Measurements from ENCODE around the gene ABHD17B.
"Not testable (repeated sequence)": the region's sequence is repeated elsewhere in the genome, so short reads cannot be mapped to it uniquely, and the experiment has no call there.

The ABHD17B gene

DNA sequence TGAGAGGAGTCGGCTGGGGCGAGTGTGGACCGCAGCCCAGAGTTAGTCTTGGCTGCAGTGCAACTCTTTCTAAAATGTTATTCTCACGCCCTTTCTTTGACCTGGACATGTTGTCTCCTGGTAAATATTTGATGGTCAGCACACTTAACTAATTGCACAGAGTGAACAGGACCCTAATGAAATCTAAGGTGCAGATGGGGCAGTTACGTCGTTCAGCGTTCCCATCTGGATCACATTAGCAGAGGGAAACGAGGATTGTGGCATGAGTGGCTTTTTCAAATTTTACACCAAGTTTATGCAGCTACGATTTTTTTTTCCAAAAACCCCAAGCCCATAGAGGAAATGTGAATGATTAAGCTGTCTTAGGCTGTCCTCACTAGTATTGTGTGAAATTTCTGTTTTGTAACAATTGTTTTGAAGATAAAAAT is 929 bp upstream of the ABHD17B start:
- DNase-seq: no peak

DNA sequence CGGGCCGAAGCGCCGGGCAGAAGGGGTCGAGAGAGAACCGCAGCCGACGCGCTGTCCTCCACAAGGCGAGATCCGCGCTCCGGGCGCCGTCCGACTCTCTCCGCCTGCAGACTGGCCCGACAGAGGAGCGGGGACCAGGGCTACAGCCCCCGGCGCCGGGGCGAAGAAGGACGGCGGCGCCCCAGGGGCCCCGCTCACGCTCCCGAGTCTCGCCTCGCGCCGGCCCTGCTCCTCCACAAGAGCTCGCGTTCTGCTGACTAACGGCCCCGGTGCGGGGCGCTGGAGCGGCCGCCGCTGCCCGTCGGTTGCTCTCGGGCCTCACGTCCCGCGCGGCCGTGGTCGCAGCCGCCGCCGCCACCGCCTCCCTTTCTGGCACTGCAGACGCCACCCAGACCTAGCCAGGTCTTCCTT is 338 bp downstream of the ABHD17B start:
- no peak for DNase-seq

DNA sequence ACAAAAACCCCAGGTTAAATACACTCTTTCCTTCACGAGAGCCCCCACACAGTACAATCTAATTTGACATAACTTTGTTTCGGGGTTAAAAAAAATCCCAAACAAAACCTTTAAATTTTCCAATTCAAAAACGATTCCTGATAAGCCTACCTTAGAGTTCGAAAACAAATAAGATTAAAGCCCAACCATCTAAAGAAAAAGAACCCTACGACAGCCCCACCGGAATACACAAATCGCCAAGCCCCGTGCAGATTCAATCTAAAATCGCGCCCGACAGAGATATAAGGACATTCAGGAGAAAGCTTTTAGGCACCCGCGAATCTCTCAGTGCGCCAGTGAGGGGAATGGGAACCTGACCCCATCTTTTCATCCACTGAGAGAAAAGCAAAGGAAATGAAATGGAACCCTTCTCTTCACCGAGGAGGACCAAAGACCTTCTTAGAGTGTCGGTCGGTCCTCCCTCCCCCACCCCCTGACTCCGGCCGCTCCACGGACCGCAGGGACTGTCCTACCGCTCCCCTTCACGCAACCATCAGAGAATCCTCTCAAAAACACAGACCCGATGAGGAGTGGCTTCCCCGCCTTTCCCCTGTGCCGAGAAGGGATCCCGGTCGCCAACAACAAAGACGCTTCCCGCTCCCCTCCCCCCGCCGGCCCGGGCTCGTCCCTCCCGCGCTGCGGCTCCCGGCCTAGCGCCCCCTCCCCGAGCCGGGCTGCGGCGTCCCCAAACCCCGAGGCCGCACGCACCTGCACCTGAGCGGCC is 925 bp downstream of the ABHD17B start:
- peak; percentile 19 for DNase-seq

DNA sequence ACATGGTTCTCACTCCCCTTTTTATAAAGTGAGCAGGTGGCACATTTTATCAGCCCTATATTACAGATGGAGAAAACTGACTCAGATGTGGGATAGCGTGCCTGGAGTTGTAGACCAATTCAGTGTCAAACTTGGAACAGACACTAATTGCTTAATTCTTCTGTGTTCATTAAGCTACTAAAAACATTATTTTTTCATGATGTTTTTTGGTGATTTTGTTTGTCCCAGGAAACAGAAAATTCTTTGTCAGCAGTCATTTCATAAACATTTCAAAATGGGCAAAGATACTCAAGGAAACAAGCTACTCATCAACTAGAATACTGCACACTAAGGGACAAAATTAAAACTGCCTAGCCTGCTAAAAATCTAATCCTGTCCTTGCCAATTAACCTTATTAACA is 2.2 kb downstream of the ABHD17B start:
- DNase-seq: no peak

DNA sequence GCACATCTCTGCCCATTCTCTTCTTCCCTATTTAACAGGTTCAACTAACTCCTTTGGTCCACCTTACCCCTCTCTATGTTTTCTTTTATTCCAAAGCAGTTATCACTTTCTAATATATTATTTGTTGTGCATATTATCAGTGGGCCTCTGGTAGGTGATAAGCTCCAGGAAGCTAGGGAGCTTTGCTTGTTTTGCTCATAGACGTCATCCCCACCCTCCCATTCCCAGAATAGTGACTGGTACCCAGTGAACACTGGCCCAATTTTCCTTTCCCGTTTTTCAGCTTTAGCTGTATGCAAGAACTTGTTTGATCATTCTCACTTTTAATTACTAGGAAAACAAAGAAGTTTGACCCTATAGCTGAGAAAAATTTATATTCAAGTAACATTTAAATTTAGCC is 6.9 kb downstream of the ABHD17B start:
- no peak for DNase-seq

DNA sequence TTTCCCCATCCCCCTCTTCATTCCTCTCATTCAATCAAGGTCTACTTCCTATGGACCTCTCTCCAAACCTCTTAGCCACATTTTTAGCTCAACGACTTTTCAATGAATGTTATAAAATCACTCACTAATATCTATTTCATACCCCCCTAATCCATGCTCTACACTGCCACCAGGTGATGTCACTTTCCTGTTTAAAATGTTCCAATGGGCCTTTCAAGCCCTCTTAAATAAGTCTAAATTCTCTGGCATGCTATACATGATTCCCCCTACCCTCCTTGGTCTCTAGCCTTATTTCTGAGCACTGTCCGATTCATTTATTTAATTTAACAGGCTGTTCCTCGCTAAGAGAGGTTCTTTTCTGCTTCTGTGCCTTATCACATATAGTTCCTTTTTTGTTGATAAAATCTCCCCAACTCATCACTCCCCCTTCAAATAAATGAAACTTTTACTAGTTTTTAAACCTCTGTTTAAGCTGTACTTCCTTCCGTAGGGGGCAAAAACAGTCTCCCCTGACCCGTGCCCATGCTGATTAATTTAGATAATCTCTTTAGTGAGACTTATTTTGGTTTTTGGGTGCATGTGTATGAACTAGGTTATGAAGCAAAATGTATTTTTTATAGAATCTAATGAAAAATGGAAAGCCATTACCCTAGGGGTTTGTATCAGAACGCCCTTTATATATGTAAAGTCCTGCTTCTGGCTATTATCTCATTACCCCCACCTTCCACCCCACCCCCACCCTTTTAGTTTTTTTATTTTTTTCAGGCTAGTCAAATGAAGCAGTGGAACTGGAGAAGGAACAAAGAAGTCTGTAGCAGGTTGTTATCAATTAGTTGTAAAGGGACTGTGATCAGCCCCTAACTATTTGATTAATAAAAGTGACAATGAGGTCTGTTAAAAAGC is 9.0 kb downstream of the ABHD17B start:
- DNase-seq: no peak

DNA sequence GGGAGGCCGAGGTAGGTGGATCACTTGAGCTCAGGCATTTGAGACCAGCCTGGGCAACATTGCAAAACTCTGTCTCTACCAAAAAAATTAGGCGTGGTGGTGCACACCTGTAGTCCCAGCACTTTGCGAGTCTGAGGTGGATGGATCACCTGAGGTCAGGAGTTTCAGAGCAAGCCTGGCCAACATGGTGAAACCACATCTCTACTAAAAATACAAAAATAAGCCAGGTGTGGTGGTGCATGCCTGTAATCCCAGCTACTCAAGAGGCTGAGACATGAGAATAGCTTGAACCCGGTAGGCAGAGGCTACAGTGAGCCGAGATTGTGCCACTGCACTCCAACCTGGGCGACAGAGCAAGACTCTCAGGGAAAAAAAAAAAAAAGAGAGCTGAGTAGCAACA is 12.2 kb downstream of the ABHD17B start:
- not testable (repeated sequence) for DNase-seq

DNA sequence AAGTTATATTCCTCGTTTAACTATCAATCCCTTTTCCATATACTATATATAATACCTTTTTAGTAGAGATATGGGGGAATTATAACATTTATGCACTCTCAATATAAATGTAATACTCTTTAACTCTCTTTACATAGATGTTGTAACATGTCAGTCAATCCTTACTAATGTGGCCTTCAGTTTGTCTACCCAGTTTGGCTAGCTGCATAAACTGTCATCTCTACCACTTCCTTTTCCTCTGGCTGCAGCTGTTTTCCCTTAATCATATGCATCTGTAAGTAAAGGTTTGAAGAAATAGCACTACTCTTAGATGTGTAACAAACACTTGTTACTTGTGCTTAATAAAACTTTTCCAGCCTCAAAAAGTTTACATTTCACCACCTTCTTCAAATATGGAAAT is 13.4 kb downstream of the ABHD17B start:
- no peak for DNase-seq

DNA sequence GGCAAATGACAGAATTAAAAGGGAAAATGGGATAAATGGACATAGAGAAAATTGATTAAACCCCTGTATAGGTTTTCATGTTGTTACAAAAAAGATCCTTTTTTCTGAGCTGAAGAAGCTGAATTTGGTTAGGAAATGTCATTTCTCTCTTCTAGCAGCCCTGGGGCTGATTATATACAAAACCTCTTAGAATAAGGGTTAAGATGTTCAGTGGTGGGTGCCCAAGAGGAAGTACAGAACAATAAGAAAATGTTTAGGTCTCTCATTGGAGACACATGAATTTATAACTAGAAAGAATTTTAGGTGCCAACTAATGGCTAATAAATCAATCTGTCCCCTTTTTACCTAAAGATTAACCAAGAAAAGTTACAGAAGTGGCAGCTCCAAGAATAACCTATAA is 14.2 kb downstream of the ABHD17B start:
- DNase-seq: no peak

DNA sequence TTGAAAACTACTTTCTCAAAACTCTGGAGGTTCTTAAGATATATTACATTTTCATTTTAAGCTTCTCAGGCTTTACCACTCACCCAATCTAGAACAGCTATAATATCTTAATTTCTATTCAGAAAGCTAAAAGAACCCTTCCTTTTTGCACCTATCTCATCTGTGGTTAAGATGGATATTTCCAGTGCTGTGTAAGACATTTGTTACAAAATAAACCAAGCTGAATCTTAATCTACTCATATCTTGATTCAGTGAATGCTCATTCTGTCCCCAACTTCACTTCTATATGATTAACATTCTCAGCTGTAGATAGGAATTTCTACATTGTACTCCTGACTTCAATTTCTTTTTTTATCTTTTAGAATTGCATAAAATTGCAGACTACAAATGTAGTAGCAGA is 15.0 kb downstream of the ABHD17B start:
- no peak for DNase-seq

DNA sequence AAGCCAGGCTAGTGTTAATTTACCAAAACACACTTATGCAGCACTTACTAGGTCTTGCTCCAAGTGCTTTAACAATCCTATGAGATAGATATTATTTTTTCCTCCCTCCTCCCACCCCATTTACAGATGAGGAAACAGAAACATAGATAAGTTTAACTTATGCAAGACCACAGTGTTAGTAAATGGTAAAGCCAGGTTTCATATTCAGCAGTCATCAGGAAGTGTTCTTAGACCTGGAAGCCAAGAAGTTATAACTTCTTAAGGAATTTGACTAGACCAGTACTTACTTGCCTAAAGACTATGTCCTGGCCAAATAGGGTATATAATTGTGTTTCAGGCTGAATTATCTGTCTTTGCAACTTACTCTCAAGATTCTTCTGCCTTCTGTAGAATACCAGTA is 15.9 kb downstream of the ABHD17B start:
- no peak for DNase-seq

DNA sequence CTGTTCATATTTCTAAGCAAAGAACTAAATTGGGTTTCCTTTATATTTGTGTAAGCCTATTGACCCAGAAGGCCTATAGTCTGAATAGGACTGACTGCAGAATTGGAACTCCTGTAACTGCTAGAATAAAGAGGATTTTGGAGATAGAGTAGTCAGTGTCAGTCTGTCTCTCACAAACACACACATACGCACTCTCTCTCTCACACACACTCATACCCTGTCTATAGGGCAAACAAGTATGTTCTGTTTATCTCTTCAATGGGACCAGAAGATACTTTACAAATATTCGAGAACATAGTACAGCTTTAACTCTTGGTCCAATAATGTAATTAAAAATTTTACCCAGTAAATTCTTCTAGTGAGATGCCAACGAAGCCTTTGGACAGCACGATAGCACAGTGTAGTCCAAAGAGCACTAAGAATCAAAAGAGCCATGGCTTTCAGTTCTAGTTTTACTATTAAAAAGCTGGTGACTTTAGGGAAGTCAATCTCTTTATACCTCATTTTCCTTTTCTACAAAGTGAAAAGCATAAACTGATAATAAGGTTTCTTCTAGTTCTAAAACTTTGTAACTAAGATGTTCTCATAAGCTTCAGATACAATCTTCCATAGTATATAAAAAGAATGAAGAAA is 19.3 kb downstream of the ABHD17B start:
- DNase-seq: no peak

DNA sequence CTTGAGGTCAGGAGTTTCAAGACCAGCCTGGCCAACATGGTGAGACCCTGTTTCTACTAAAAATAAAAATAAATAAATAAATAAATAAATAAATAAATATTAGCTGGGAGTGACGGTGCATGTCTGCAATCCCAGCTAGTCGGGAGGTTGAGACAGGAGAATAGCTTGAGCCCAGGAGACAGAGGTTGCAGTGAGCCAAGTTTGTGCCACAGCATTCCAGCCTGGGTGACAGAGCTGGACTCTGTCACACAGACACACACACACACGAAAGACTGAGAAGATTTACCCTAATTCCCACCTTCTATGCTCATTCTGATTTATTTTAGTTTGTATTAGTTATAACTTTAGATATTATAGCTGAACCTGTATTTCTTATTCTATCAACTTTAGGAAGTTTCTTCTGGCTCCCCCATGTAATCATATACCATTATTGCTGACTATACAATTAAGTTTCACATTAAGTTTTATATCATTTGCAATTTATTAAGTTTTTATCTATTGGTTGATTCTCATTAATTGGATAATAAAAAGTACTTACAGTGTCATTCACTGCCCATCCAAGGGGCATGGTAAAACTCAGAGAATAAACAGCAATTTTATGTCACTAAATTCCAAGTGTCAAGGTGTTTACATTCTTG is 20.8 kb downstream of the ABHD17B start:
- no peak for DNase-seq

DNA sequence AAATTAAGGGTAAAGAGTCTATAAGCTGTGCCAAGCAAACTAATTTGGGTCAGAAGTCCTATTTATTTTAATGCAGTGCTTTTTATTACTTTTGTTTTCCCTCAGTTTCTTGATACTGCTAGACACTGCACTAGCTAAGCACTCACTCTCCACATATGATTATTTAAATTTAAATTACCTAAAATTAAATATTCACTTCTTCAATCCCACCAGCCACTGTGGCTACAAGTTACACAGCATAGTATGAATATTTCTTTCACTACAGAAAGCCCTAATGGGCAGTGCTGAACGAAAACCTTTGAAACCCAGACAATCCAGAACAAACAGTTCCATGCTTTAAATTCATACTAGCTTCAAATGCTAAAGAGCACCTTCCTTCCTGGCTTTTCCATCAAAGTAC is 23.6 kb downstream of the ABHD17B start:
- DNase-seq: no peak

DNA sequence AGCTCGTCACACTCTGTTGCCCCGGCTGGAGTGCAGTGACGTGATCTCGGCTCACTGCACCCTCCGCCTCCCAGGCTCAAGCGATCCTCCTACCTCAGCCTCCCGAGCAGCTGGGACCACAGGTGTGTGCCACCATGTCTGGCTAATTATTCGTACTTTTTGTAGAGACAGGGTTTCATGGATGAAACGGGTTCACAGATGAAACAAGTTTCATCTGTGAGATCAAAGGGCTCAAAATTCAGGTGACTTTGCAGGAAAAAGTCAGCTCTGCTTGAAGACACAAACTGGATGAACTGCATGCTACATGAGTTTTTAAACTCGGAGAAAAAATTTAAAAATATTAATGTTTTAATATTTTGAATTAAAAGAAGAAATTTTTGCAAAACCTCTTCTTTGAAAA is 24.5 kb downstream of the ABHD17B start:
- DNase-seq: no peak

DNA sequence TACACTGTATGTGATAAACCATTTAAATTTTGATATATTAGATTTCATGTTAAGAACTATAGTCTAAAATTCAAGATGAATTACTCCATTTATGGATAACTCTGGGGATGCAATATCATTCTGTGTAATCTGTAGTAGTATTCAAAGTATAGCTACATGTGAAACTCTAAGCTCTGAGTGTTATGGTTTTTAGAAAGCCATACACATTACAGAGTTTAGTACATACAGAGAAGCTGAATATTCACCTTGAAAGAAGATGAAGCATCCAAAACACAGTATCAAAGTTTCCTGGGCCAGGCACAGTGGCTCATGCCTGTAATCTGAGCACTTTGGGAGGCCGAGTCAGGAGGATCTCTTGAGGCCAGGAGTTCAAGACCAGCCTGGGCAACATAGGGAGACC is 25.0 kb downstream of the ABHD17B start:
- no peak for DNase-seq

DNA sequence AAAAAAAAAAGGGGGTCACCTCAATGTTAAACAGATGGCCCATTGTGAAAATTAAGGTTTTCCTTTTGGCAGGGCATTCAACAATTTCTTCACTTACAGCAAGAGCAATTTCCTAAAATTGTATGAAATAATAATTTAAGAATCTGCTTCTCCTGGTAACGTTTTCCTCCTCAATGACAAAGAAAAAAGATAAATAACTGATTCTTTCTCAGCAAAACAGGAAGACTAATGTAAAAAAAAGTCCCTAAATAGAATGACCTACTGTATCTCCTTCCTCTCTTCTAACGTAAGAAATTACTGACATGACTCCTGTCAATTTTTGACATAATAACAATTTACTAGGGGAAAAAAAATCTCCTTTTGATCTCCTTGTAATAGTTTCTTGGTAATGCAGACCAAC is 25.5 kb downstream of the ABHD17B start:
- no peak for DNase-seq

DNA sequence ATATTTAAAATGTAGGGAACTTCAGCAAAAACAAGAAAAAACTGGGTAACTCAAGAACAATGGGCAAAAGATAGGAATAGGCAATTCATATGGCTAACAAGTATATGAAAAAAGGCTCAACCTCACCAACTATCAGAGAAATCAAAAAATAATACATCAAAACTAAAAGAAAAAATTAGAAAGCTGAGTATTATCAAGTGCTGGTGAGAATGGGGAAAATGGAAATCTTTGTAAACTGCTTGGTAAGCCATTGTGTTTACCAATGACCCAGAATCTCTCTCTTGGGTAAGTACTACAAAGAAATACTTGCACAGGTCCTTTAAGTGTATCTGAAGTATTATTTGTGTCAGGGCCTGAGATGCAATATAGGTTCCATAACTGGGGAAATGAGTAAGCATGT is 27.0 kb downstream of the ABHD17B start:
- DNase-seq: no peak

DNA sequence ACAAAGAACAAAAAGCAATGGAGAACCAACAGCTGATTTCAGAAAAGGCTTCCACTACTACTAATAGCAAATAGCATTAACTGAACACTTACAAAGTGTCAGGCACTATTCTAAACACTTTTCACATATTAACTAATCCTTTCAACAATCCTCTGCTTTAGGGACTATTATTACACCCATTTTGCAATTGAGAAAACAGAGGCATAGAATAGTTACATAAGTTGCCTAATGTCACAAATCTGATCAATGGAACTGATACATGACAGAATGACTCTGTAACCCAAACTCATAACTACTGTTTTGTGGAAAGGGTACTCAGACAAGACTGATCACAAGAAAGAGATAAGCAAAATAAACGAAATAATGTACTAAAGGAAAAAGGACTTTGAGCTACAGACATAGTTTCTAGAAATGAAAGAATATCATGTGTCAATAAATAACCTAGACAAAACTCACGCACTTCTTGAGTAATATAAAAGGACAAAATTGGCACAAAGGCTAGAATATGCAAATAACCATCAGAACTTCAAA is 31.3 kb downstream of the ABHD17B start:
- no peak for DNase-seq

DNA sequence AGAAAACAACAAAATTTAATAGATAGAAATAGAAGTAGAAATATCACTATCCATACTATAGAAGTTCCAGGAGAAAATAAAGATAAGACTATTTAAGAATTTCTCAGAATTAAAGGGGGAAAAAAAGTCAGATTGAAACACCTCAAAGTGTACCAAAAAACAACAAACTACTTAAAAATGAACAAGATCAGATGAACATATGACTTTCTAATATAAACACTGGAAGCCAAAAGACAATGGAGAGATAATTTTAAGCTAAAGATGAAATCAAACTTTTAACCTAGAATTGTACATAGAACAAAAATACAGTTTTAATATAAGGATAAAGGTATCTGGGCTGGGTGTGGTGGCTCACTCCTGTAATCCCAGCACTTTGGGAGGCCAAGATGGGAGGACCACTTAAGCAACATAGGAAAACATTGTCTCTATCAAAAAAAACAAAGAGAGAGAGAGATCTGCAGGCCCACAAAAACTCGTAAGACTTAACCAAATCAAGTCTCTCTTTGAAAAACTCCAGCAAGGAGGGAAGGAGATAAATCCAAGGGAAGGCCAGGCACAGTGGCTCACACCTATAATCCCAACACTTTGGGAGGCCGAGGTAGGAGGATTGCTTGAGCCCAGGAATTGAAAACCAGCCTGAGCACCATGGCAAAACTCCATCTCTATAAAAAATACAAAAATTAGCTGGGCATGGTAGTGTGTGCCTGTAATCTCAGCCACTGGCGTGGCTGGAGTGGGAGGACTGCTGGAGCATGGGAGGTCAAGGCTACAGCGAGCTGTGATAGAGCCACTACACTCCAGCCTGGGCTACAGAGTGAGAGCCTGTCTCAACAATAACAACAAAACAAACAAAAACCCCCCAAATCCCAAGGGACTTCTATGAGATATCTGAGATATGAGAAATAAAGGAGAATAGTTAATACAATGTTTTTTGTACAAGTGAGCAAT is 32.4 kb downstream of the ABHD17B start:
- DNase-seq: no peak

DNA sequence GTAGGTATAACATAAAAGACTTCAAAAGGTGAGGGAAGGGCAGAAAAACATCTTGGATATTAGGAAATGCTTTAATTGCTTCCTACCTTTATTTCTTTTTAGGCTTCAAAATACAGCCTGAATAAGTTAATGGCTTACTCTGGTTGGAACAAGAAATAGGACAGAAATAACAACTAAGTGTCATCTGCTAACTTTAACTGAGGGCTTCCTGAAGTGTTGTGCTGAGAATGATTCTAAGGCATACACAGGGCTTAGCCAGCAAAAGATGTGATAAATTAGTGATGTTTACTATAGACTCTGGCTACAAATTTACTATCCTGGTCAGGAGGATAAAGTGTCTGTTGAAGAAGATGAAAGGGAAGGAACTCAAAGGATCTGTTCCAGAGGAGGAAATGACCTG is 34.2 kb downstream of the ABHD17B start:
- DNase-seq: no peak

DNA sequence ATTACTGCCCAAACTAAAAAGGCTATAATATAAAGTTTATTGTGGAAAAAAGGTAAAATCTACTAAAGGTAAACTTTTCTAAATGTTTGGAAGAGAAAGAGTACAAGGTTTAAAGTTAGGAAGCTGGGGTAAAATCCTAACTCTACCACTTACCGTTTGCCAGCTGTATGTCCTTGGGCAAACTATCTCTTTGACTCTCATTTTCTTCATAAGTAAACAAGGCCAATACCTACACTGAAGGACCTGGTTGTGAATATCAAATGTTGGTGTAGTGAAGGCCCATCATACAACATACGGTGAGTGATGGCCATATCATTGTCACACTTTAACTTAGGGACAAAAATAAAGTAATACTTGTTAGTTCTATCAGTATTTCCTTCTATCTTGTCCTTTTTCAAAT is 34.9 kb downstream of the ABHD17B start:
- no peak for DNase-seq
